ENCODE data around the gene ANO1. TPM values are rescaled to one million over a fixed set of nuclear protein-coding genes. Genes with fewer than 3 reads are reported as not detected.
"Not testable (repeated sequence)": the region's sequence is repeated elsewhere in the genome, so short reads cannot be mapped to it uniquely, and the experiment has no call there.

The ANO1 gene
- total RNA-seq, 1 experiment from 2014 or later = 10.9 TPM

- no peak overlapping the region for H3K9ac ChIP-seq (ENCODE audit: extremely low read depth, insufficient read length, low read length)
- H3K27me3 ChIP-seq (ENCODE audit: insufficient read depth, low read length) = no peaks in the 10 kb centered on the region
- H2BK15ac ChIP-seq (ENCODE audit: low read depth, low read length) = no peak overlapping the region
- no peak overlapping the region for H2AFZ ChIP-seq (ENCODE audit: low read length)
- no peak overlapping the region for H3K23ac ChIP-seq (ENCODE audit: insufficient read length, low read depth, low read length)
- H4K91ac ChIP-seq (ENCODE audit: insufficient read length, low read depth, low read length) = no peak overlapping the region
- H3K27ac Mint-ChIP-seq = no peak overlapping the region
- no peak overlapping the region for H2BK12ac ChIP-seq (ENCODE audit: insufficient read length, low read depth, low read length)
- H3K36me3 Mint-ChIP-seq (ENCODE audit: insufficient read depth in 1 of 3, low read depth in 3 of 3) = peaks cover 8 to 15% (median 13%) of the 10 kb centered on the region in 3 experiments
- no peak overlapping the region for H2BK120ac ChIP-seq (ENCODE audit: low read depth, low read length, poor library complexity, severe bottlenecking)
- H3K56ac ChIP-seq (ENCODE audit: insufficient read length, low read depth, low read length) = no peak overlapping the region
- H2BK20ac ChIP-seq (ENCODE audit: low read depth, low read length, poor library complexity, severe bottlenecking) = no peak overlapping the region
- no peak overlapping the region for H2AK5ac ChIP-seq (ENCODE audit: insufficient read length, low read length)
- no peak for TF ChIP-seq CTCF (conservative IDR thresholded peaks at IDR 0.05)
- H3K79me1 ChIP-seq (ENCODE audit: insufficient read depth, low read depth, low read length, poor library complexity, severe bottlenecking) = no peaks in the 10 kb centered on the region
- H3K18ac ChIP-seq (ENCODE audit: insufficient read length, low read depth, low read length) = no peak overlapping the region
- no peak overlapping the region for H3K4ac ChIP-seq (ENCODE audit: low read depth, low read length)
- no CpG with 5 or more reads among the region's 11 CpGs for WGBS (ENCODE audit: extremely low coverage, insufficient read length, low lambda C conversion rate)
- no peak overlapping the region for H4K8ac ChIP-seq (replicated peaks; ENCODE audit: insufficient read length, low read depth, low read length)
- no peaks in the 10 kb centered on the region for H4K20me1 ChIP-seq (ENCODE audit: control insufficient read depth, insufficient read depth, insufficient read length)
- H3K9me3 Mint-ChIP-seq = peaks cover 21 to 22% of the 10 kb centered on the region in 2 experiments
- peaks cover 53% of the 10 kb centered on the region for H3K27me3 Mint-ChIP-seq (ENCODE audit: low read depth)
- H3K4me2 ChIP-seq (ENCODE audit: insufficient read depth, insufficient read length, low read length) = no peak overlapping the region
- H3K27ac ChIP-seq (ENCODE audit: insufficient read length, low read depth, low read length) = no peak overlapping the region
- H4K5ac ChIP-seq (ENCODE audit: insufficient read length, low read depth, low read length) = no peak overlapping the region
- peak; percentile 20 for DNase-seq
- no peak overlapping the region for H3T11ph ChIP-seq (ENCODE audit: low read length)
- H3K9me3 ChIP-seq (ENCODE audit: control insufficient read depth, low read depth, low read length) = peaks cover 7% of the 10 kb centered on the region
- H2BK5ac ChIP-seq (ENCODE audit: insufficient read length, low read length) = no peak overlapping the region
- H3K4me1 Mint-ChIP-seq = peaks cover 5 to 6% of the 10 kb centered on the region in 2 experiments
- no peak overlapping the region for H3K4me3 Mint-ChIP-seq
- H3K79me2 ChIP-seq (ENCODE audit: insufficient read depth, low read length) = no peaks in the 10 kb centered on the region
- H3K4me1 ChIP-seq (ENCODE audit: insufficient read depth, low read length) = no peaks in the 10 kb centered on the region
- H3K14ac ChIP-seq (ENCODE audit: insufficient read depth, low read length) = no peak overlapping the region
- H3K23me2 ChIP-seq (ENCODE audit: insufficient read length, low read depth, low read length, poor library complexity, severe bottlenecking) = no peaks in the 10 kb centered on the region
These were observed 43.3 kb upstream of the ANO1 start for GRCh38 chr11:70034740-70035365.

DNA sequence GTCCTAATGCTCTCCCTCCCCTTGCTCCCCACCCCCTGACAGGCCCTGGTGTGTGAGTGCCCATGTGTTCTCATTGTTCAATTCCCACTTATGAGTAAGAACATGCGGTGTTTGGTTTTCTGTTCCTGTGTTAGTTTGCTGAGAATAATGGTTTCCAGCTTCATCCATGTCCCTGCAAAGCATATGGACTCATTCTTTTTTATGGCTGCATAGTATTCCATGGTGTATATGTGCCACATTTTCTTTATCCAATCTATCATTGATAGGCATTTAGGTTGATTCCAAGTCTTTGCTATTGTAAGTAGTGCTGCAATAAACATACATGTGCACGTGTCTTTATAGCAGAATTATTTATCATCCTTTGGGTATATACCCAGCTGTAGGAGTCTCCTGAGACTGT, 42.5 kb upstream of the ANO1 start:
- H3K79me2 ChIP-seq (ENCODE audit: insufficient read depth, low read length) = not testable (repeated sequence)

More for the DNA sequence above, 42.5 kb upstream of the ANO1 start:
- peaks cover 25 to 28% of the 10 kb centered on the region in 2 experiments for H3K9me3 Mint-ChIP-seq
- H4K5ac ChIP-seq (ENCODE audit: insufficient read length, low read depth, low read length); H2BK12ac ChIP-seq (ENCODE audit: insufficient read length, low read depth, low read length); H3K23me2 ChIP-seq (ENCODE audit: insufficient read length, low read depth, low read length, poor library complexity, severe bottlenecking); H3K4me1 ChIP-seq (ENCODE audit: insufficient read depth, low read length); H4K8ac ChIP-seq (replicated peaks; ENCODE audit: insufficient read length, low read depth, low read length); H2BK5ac ChIP-seq (ENCODE audit: insufficient read length, low read length); H3K18ac ChIP-seq (ENCODE audit: insufficient read length, low read depth, low read length); H3K4me1 Mint-ChIP-seq; H3K14ac ChIP-seq (ENCODE audit: insufficient read depth, low read length); H2AK5ac ChIP-seq (ENCODE audit: insufficient read length, low read length); H2BK15ac ChIP-seq (ENCODE audit: low read depth, low read length); H3K9ac ChIP-seq (ENCODE audit: extremely low read depth, insufficient read length, low read length); H3K4ac ChIP-seq (ENCODE audit: low read depth, low read length); H4K91ac ChIP-seq (ENCODE audit: insufficient read length, low read depth, low read length); H3K27ac Mint-ChIP-seq; H3K9me3 ChIP-seq (ENCODE audit: control insufficient read depth, low read depth, low read length); H3K4me3 Mint-ChIP-seq; DNase-seq; H3T11ph ChIP-seq (ENCODE audit: low read length); H2BK20ac ChIP-seq (ENCODE audit: low read depth, low read length, poor library complexity, severe bottlenecking); H3K27me3 ChIP-seq (ENCODE audit: insufficient read depth, low read length); H4K20me1 ChIP-seq (ENCODE audit: control insufficient read depth, insufficient read depth, insufficient read length); H3K56ac ChIP-seq (ENCODE audit: insufficient read length, low read depth, low read length); H2AFZ ChIP-seq (ENCODE audit: low read length); H3K27ac ChIP-seq (ENCODE audit: insufficient read length, low read depth, low read length); H2BK120ac ChIP-seq (ENCODE audit: low read depth, low read length, poor library complexity, severe bottlenecking); H3K79me1 ChIP-seq (ENCODE audit: insufficient read depth, low read depth, low read length, poor library complexity, severe bottlenecking); H3K23ac ChIP-seq (ENCODE audit: insufficient read length, low read depth, low read length); H3K4me2 ChIP-seq (ENCODE audit: insufficient read depth, insufficient read length, low read length): not testable (repeated sequence)
- peaks cover 12 to 15% (median 13%) of the 10 kb centered on the region in 3 experiments for H3K36me3 Mint-ChIP-seq (ENCODE audit: insufficient read depth in 1 of 3, low read depth in 3 of 3)
- peaks cover 53% of the 10 kb centered on the region for H3K27me3 Mint-ChIP-seq (ENCODE audit: low read depth)
- no CpG with 5 or more reads among the region's 2 CpGs for WGBS (ENCODE audit: extremely low coverage, insufficient read length, low lambda C conversion rate)

Measured in H9 (cell line).